ENCODE data around the gene CPOX.
"Not testable (repeated sequence)": the region's sequence is repeated elsewhere in the genome, so short reads cannot be mapped to it uniquely, and the experiment has no call there.

CPOX gene

GRCh38 chr3:98561727-98562521, 31.5 kb downstream of the CPOX start:
- no peak for DNase-seq

- DNase-seq, result no peak
These were observed 32.5 kb downstream of the CPOX start for GRCh38 chr3:98560911-98561310.

- DNase-seq, result not testable (repeated sequence)
These were observed 33.6 kb downstream of the CPOX start for GRCh38 chr3:98559769-98560168.

DNA sequence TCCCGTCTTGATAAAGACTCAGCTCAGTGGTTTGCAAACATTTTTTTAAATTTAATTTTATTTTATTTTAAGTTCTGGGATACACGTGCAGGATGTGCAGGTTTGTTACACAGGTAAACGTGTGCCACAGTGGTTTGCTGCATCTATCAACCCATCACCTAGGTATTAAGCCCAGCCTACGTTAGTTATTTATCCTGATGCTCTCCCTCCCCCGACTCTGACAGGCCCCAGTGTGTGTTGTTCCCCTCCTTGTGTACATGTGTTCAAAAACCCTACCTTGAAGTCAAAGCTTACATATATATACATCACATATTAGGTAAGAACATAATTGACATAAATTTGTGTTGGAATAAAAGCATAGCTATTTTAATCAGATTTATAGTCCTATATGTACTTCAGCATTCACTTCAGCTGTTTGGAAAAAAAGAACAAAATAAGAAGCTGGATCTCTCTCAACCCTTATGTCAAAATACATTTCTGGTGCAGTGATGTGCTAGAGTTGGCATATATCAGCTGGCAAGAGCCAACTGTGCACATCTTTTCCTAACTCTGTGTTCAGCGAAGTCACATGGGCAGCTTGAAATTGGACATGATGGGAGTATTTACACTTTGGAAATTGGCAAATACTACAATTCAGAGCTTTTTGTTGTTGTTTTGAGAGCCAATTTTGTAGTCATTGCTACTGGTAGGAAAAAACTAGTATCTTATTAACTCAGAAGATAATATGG, 35.1 kb downstream of the CPOX start:
- no peak for DNase-seq

DNA sequence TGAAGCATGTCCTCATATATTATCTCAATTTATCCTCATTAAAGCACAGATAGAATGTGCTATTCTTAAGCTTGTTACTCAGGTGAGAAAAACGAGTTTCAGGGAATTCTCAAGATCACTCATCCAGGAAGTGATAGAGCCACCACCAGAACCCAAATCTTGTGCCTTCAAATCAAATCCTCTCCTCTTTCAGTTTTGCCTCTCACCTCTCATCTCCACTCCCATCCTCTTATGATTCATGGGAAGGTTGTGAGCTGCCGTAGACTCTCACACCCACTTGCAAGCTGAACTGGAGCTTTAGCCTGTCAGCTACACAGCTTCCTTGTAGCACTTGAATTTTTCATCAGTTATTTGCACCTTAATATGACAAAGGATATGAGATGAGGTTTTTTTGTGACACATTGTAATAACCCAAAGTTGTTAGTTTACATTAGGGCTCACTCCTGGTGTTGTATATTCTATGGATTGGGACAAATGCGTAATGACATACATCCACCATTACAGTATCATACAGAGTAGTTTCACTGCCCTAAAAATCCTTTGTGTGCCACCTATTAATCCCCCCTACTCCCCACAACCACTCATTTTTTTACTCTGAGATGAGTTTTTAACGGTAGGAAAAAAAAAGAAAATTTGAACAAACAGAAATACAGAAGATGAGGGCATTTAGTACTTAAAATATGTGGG, 35.9 kb downstream of the CPOX start:
- no peak for DNase-seq

- no peak for DNase-seq
These were observed 37.0 kb downstream of the CPOX start for GRCh38 chr3:98556164-98557130.

DNA sequence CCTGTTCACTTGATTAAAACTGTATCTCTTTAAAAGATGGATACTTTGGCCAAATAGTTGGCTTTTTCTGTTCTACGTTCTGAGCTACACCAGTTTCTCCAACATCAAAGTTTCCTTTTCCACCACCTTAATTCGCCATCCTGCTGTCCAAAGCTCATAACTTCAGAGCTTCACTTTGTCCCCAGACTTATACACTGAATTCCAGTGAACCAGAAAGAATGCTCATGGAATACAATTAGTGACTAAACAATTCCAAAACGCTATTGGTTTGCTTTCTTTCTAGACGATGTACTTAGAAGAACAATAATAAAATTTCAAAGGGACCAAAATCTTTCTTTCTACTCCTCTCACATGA, 38.4 kb downstream of the CPOX start:
- DNase-seq, result no peak

DNA sequence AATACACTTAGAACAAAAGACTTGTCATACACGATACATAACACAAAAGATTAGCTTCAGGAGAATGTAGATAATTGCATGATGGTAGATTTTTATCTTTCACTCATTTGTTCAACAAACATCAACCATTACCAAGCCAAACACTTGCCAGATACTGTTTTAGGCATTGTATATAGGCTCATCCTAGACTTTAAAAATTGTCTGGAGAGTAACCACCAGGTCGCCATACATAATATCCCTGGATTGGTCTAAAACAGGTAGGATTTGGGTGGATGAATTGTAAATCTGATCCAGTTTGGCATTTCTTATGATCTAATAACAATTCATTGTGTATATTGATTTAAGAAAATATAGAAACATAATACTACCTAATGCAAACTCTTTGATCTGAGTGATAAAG, 38.8 kb downstream of the CPOX start:
- DNase-seq, result no peak

DNA sequence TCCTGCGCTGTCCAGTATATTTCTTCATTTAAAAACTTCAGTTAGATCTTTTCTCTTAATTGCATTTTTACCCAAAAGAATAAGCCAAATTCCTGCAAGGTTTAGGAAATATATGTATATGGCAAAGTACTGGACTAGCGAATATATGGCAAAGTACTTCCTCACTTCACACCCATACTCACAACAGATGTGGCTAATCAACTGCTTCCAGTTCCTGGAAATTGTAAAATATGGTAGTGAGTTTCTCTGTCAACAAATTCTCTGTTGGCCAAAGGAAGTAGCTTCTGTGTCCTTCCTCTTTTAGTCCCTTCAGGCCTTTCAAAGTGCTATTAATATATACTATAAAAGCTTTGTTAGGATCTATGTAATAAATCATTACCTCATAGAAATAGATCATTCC, 39.7 kb downstream of the CPOX start:
- DNase-seq, result no peak

DNA sequence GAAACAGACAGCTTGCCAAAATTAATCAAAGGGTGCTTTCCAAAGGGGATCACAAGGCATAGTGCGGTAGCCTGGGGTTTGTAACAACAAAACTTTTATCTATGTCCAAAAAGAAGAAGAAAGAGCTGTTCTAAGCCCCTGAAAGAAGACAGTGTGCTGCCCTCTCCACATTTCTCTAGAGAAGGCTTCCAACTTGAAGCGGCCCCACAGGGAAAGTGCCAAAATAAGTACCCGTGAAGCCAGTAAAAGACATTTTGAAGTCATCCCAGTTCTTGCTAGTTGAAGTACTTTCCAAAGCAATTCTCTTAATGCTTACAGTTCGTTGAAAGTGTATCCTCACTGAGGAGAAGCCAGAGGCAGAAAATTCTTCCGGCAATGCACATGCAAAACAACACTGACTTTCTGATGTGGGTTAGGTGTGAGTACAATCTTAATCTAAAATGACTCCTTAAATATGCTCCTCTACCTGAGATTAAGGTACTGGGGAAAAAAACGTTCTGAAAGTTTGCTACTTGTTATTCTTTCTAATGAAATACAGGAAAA, 40.3 kb downstream of the CPOX start:
- DNase-seq, result no peak

DNA sequence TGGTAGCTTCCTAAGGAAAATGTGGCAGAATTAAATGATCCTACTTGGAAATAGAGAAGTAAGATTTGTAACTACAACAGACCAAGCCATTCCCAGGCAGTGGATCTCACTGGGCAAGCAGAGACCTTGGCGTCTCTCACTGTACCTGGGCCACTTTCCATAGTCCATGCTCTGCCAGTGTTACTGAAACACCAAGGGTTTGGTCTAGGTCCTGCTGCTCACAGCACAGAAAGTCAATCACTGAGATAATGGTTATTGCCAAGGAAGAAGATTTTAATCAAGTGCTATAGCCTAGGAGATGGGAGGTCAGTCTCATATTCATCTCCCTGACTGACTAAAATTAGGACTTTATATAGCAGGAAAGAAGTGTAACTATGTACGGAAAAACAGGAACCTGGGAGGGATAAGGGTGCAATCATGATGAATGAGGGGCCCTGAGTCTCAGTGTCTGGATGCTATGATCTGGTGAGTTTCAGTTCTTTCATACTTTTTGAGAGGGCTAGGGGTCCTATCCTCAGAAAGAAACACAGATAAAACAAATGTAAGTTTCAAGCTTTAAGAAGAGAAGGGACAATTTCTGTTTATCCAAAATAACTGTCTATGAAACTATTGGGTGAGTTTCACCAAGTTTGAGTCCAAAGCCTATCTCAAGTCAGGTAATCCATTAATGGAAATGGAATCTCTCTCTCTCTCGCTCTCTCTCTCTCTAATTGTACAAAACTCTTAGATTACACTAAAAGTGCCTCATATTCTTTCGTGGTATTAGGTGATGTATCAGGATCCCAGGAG, 41.0 kb downstream of the CPOX start:
- DNase-seq, result no peak

DNA sequence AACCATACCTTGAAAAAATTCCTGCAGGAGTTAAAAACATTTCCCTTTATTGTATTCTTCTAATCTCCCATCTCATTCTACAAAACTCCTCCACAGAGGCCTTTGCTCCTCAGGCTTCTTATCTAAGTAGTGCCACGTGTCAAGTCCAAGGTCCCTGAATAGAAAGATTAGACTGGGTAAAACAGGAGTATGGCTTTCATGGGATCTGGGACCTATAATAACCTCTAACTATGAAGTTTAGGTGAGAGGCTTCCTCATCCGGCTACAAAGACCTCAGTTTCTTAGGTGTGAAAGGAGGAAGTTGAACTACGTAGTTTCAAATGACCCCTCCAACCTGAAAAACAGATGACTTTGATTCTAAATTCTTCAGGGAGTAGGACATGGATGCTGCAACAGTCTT, 41.7 kb downstream of the CPOX start:
- no peak for DNase-seq

DNA sequence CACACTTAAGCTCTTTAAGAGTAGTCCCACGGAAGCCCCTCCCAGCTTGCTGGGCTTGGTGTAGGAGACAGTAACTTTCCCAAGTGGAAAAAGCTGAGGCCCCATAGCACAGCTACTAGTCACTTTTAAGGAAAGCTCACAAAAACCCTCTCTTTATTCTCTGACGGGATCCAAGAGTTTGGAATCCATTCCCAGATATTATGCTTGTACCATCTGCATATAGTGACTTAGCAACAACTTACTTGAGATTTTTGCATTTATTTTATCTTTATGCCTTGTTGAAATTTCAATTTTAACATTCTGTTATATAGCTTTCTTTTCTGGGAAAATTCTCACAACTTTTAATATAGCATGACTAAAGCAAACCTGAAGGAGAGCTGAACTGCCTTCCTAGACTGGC, 42.2 kb downstream of the CPOX start:
- no peak for DNase-seq

DNA sequence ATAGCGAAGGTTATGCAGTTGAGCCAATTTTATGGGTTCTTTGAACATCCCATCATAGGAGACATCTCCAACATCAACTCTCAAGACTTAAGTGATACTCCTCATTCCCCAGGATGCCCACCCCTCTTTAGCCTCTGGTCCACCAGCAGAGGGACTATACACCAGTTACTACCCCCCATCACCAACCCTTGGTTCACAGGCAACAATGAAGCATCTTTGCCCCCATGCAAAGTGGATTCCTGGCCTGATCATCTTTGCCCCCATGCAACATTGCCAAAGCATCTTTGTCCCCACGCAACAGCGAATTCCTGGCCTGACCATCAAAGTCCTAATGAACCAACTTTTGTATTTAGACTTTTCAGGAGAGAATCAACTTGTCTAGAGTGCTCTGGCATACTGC, 42.6 kb downstream of the CPOX start:
- DNase-seq, result no peak

GRCh38 chr3:98548544-98548943, 44.9 kb downstream of the CPOX start:
- no peak for DNase-seq

DNA sequence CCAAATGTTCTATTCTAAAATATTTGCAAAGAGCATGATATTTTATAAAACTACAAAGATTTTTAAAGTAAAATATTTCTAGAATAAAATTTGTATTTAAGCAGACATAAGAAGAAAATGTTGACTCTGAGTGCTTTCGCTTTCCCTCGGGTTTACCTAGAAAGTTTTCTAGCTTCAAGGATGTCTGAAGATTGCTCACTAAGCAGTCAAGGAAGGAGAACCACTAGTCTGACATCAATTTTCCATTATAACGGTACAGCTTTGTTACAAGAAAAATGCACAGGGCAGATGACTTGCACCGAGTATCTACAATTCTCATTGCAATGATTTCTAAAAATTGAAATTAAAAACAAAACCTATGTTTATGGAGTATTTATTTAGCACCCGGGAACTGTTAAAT, 47.5 kb downstream of the CPOX start:
- DNase-seq, result no peak

GRCh38 chr3:98542623-98543022, 50.8 kb downstream of the CPOX start:
- no peak for DNase-seq

DNA sequence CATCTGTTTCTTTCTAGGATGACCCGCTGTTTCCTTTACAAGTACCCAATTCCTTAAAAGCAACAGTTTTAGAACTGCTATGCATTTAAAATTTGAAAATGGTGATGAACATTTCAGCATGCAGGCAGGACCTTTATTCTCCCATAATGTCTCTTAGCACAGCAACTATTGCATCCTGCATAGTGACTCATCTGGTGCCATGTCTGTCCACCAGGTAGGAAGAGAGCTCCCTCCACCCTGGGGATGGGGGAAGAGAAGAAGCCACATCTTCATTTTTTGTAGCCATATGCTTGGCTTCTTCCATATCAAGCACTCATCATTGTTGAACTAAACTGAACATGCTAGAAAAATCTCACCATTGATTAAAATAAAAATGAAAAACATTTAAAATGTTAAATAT, 51.7 kb downstream of the CPOX start:
- no peak for DNase-seq

DNA sequence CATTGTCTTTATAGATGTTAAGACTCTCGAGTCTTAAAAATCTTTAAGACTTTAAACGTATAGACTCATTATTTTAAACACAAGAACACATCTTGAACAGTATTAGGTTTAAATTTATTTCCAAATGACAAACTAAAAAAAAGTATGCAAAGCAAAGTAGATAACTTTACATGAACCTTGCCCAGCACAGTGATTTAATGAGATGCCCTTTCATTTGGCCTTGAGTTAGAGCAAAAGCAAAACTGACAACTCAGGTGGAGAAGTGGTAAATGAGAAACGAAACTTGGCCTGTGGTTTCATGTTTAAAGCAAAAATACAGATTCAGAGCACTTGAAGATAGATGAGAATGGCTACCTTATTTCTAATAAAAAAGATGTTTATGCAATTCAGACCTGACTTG, 53.1 kb downstream of the CPOX start:
- DNase-seq, result no peak

DNA sequence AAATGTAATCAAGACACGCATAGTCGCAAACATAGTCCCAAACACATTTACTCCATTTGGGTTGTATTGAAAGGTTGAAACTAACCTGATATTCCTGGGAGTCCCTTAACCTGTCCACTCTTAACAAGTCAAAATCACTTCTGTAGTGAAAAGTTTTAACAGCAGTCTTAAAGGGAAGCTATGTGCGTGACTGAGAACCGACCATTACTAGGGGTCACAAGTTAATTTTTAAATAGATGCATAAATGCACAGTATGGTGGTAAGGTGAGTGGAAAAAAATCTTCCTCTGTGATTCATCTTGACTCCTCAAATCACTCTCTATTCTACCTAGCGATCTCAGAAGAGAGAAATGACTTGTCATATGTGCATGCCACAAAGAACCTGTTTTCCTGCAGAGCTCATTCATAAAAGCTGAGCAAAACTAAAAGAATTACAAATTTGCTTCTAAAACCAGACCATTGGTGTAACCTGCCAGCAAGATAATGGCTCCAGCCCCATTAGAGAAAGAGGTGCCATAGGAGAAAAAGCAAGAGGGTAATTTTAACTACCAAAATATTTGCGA, 56.9 kb downstream of the CPOX start:
- no peak for DNase-seq

DNA sequence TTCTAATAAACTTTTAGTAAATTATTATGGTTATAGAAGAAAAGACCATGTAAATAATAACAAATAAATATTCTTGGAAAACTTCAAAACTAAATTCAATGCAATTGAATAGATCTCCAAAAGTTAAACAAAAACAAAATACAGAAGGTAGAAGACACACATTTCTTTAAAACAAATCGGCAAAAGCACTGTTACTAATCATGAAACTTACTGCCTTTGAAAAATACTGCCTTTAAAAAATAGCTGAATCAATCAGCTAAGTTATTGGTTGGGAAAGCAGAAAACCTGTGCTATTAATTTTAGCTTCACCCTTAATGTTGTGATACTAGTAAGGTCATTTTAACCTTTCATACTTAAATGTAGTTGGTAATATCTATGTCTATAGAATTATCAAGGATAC, 58.7 kb downstream of the CPOX start:
- no peak for DNase-seq
